ENCODE results near the gene PCED1B. TPM values are rescaled to one million over a fixed set of nuclear protein-coding genes. Genes with fewer than 3 reads are reported as not detected.

The PCED1B gene
- total RNA-seq, 4 donors from 2014 or later: 1.2 to 2.5 (median 2.3) TPM; not detected in 1

DNA sequence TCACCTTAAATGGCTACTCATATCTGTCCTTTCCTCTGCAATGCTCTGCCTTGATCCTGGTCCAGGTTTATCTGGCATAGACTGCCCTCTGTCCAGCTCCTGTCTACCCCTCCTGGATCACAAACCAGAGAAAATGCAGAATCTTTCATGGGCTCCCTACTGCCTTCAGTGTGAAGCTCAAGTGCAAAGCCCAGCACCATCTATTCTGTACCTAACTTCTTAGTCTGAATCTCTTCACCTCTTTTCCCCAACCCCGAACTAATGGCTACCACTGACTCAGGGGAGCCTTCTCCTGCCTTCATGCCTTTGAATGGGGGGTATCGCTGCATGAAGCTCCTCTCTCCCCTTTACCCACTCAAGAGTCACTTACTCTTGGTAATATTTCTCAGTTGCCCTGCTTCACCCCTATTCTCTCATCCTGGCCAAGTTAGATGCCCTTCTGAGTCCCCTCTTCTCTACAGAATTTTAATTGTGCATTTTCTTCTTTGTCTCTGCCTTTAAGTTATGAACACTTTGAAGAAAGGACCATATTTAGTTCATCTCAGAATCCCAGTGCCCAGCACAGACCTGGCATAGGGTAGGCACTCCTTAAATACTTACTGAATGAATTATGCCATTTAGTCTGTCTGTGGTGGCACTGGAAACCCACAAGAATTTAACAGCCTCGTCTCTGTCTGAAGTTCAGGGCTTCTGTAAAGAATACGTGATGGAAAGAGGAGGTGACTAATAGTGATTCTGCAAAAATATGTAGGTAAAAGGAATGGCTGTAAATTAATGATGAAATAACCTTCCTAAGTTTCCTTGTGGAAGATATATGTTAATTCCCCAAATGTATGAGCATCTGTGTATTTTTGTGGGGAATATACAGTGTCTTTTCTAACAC is 191.6 kb downstream of the PCED1B start:
- Histone ChIP-seq H3K27me3 (no peaks in the 10 kb centered on the region), H3K9me3 (no peaks in the 10 kb centered on the region), H3K36me3 (no peaks in the 10 kb centered on the region), H3K4me3 (no peak overlapping the region), H3K27ac (no peak overlapping the region), H3K4me1 (peaks cover 0 to 29% (median 9%) of the 10 kb centered on the region in 3 donors)
- 58 to 65% methylated on average over 4 of the region's 4 CpGs for WGBS, 2 donors
- intact Hi-C loops (cut with DNase I): no loop called here
- no peak for DNase-seq
- TF ChIP-seq, protein P1, sequence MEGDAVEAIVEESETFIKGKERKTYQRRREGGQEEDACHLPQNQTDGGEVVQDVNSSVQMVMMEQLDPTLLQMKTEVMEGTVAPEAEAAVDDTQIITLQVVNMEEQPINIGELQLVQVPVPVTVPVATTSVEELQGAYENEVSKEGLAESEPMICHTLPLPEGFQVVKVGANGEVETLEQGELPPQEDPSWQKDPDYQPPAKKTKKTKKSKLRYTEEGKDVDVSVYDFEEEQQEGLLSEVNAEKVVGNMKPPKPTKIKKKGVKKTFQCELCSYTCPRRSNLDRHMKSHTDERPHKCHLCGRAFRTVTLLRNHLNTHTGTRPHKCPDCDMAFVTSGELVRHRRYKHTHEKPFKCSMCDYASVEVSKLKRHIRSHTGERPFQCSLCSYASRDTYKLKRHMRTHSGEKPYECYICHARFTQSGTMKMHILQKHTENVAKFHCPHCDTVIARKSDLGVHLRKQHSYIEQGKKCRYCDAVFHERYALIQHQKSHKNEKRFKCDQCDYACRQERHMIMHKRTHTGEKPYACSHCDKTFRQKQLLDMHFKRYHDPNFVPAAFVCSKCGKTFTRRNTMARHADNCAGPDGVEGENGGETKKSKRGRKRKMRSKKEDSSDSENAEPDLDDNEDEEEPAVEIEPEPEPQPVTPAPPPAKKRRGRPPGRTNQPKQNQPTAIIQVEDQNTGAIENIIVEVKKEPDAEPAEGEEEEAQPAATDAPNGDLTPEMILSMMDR (IDR thresholded peaks at IDR 0.05): no peak
- TF ChIP-seq POLR2A (IDR thresholded peaks at IDR 0.05): no peak

DNA sequence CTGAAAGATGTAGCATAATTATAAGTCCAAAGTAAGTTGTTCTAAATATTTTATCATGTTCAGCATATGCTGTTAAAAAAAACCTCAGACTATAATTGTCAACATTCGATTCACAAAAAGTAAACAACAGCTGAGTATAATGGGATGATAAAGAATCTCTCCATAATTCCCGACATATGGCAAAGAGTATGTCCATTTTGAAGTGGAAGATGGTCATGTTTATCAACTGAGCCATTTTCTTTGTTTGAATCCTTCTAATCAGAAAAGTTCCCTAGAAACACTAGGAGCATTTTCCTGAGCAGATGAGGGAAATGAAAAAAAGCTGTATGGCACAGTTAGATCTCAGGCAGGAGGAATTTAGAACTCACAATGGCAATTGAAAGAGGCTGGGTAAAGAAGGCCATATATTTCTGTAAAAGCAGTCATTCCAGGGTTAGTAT is 192.4 kb downstream of the PCED1B start:
- H3K9me3 ChIP-seq: no peaks in the 10 kb centered on the region
- peaks cover 2 to 37% (median 16%) of the 10 kb centered on the region in 3 donors for H3K4me1 ChIP-seq
- H3K27ac ChIP-seq: no peak overlapping the region
- no peak overlapping the region for H3K4me3 ChIP-seq
- no peak for DNase-seq
- TF ChIP-seq POLR2A (IDR thresholded peaks at IDR 0.05): no peak
- TF ChIP-seq, protein P1 (IDR thresholded peaks at IDR 0.05): no peak
- intact Hi-C loops (cut with DNase I): no loop called here
- no peaks in the 10 kb centered on the region for H3K36me3 ChIP-seq
- no peaks in the 10 kb centered on the region for H3K27me3 ChIP-seq
- 69% methylated on average over 2 of the region's 2 CpGs for WGBS, 2 donors

DNA sequence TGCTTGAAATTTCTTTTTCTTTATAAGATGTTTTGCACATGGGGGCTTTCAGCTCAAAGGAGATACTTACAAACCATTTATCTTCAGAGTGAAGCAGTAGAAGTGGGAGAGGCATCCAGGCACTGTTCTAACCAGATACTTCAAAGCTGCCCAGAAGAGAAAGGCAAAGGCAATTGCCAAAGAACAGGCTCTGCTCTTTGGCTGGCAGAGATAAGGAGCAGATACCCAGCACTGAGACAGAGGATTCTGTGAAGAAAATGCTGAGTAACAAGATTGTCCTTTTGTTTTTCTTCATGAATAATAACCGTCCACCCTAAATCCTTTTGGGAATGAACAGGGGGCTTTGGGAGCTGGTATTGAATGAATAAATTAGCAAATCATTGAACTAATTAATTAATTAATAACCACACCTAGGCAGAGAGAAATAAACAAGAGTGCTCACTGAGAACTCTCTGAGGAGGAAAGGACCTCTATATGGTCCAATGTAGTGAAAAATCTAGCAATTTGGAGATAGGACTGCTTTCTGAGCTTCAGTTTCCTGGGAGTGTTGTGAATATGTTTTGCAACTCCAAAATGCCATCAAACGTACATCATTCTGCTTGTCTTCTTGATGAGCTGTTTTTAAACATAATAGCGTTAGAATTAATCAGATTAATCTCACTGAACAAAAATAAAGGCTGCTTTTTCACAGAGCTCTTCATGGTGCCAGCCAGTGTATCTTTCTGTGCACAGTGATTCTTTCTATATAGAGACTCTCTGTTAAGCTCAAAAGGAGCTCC is 193.2 kb downstream of the PCED1B start:
- WGBS, 2 donors: 30 to 34% methylated on average over 3 of the region's 3 CpGs
- Histone ChIP-seq H3K9me3 (no peaks in the 10 kb centered on the region), H3K27me3 (no peaks in the 10 kb centered on the region), H3K4me1 (peaks cover 10 to 39% (median 23%) of the 10 kb centered on the region in 3 donors), H3K27ac (no peak overlapping the region), H3K4me3 (no peak overlapping the region), H3K36me3 (no peaks in the 10 kb centered on the region)
- intact Hi-C loops (cut with DNase I): no loop called here
- DNase-seq: no peak
- TF ChIP-seq POLR2A (IDR thresholded peaks at IDR 0.05): no peak
- TF ChIP-seq, protein P1 (IDR thresholded peaks at IDR 0.05): no peak

DNA sequence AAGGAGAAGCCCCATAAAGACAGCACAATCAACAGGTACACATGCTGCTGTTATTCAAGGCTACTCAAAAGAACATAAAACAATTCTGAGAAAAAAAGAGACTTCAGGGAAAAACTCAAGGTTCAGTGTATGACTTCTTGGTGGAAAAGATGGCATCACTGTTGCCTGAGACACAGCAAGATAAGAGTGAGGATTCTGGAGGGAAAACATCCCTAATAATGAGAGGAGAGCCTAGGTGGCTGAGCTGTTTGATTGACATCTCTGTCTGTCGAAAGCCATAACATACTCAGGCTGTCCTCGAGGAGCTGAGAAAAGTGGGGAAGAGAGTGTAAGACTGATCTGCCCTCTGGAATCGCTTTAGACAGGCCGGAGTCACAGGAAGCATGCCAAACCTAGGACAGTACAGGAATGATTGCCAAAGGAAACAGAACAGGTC is 193.8 kb downstream of the PCED1B start:
- Histone ChIP-seq H3K27ac (no peak overlapping the region), H3K36me3 (no peaks in the 10 kb centered on the region), H3K4me1 (peaks cover 14 to 42% (median 23%) of the 10 kb centered on the region in 3 donors), H3K27me3 (no peaks in the 10 kb centered on the region), H3K9me3 (no peaks in the 10 kb centered on the region), H3K4me3 (no peak overlapping the region)
- no peak for DNase-seq
- intact Hi-C loops (cut with DNase I): no loop called here
- WGBS, 2 donors: 46 to 52% methylated on average over 4 of the region's 4 CpGs
- no peak for TF ChIP-seq POLR2A (IDR thresholded peaks at IDR 0.05)
- TF ChIP-seq, protein P1 (IDR thresholded peaks at IDR 0.05): no peak

DNA sequence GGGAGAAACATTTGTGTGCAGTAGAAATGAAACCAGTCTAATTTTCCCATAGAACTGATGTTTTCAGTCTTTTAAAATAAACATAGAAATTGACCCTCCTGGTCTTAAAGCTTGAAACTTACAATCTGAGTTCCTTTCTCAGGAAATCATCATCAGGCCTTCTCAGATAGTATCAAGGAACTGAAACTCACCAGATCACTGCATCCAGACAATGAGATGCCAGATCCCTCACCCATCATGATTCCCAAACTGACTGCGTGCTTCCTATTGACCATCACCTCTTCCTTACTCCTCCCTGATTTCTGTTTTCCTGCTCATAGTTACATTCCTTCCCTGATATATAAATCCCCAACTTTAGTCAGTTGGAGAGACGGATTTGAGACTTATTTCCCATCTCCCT is 195.3 kb downstream of the PCED1B start:
- intact Hi-C loops (cut with DNase I): no loop called here
- no peak overlapping the region for H3K27ac ChIP-seq
- no peak overlapping the region for H3K4me3 ChIP-seq
- H3K9me3 ChIP-seq: no peaks in the 10 kb centered on the region
- no peaks in the 10 kb centered on the region for H3K27me3 ChIP-seq
- no peak for DNase-seq
- WGBS, 2 donors: 82 to 96% methylated on average over 2 of the region's 2 CpGs
- peaks cover 14 to 47% (median 27%) of the 10 kb centered on the region in 3 donors for H3K4me1 ChIP-seq
- TF ChIP-seq POLR2A (IDR thresholded peaks at IDR 0.05): no peak
- TF ChIP-seq, protein P1 (IDR thresholded peaks at IDR 0.05): no peak
- no peaks in the 10 kb centered on the region for H3K36me3 ChIP-seq
